HG02885 (cell line): ENCODE results near the gene ARID1B.

Source experiments
- ATAC-seq: cut with Tn5 transposase; IDR thresholded peaks from one replicate; pipeline ENCODE4 v1.9.1; 2021; ENCODE audit warnings: mild to moderate bottlenecking; ENCODE audit not compliant: unreplicated experiment, poor library complexity

The ARID1B gene

DNA sequence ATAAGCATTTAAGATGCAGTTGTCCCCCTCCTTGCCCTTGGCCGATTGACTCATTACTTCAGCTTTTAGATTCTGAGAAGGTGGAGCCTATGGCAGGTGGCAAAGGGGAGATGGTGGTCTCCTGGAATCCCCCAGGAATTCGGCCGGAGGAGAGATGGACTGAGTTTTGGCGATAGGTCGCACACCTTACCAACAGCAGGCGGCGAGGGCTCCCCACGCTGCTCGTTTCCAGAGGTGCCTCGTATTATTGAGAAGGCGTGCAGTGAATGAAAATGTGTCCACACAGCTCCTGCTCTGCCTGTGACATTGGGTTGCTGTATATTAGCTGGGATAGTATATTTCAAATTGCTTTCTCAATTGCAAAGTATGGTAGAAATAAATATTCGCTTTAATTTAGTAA, 224.5 kb downstream of the ARID1B start:
- ATAC-seq = no peak

DNA sequence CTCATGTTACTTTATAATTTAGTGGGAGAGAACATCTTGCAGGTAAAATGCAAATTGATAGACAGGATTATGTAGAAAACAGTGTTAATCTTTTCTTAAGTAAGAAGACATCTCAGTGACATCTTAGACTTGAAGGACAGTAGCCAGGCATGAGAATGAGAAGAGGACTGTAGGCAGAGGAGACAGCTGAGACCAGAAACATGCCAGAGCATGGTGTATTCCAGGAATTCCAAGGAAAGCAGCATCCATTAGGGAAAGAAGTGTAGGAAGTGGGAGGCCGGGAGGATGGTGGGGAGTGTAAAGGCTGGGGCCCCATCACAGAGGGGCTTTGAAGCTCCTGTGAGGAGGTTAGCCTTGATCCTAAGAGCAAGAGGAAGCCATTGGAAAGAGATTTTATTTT, 225.6 kb downstream of the ARID1B start:
- no peak for ATAC-seq

DNA sequence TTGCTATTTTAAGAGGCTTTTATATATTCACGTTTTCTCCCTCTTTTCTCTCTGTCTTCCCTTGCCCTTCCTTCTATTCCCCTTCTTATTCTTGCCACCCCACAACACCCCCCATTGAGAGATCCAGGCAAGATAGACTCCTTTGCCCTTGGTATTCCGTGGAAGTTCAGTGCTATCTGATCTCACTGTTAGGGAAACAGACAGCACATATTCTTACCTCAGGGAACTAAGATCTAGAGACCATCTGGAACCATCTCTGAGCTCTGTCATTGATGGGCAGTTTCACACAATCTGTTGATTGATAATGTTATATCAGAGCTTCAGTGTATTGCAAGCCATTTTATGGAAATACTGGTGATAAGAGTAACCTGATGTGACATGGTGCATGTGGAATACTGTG, 228.8 kb downstream of the ARID1B start:
- ATAC-seq = no peak

DNA sequence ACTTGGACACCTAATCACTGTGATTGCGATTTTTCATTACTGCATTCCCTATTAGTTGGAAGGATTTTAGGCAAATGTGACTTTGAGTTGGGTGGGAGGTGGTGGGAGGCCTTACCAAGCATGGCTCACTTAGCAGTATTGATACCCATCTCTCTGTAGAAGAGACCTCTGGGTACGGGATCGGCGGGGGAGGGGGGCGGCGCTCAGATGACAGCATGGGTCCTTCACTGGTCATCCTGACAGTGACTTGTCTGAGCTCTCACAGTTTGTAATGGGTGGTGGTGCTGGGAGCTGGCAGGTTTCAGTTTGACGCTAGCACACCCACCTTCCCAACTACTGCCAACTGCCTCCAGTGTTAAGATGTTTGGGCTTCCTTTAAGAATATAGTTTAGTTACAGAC, 231.4 kb downstream of the ARID1B start:
- no peak for ATAC-seq

DNA sequence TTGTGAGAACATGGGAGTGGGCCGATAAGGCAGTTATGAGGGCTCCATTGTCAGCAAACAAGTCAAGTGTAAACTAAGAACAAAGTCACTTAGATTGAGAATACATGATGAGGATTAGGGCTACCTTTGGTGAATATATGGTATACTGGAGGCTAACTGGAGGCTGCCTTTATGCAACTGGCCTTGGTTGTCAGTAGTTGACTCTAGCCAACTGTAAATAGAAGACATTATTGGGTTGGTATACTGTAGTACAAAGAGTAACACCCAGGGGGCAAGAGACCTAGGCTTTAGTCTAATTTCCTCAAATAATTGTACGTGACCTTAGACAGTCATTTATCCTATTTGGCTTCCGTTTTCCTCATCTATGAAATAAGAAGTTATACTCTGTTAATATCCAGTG, 235.2 kb downstream of the ARID1B start:
- ATAC-seq = no peak

DNA sequence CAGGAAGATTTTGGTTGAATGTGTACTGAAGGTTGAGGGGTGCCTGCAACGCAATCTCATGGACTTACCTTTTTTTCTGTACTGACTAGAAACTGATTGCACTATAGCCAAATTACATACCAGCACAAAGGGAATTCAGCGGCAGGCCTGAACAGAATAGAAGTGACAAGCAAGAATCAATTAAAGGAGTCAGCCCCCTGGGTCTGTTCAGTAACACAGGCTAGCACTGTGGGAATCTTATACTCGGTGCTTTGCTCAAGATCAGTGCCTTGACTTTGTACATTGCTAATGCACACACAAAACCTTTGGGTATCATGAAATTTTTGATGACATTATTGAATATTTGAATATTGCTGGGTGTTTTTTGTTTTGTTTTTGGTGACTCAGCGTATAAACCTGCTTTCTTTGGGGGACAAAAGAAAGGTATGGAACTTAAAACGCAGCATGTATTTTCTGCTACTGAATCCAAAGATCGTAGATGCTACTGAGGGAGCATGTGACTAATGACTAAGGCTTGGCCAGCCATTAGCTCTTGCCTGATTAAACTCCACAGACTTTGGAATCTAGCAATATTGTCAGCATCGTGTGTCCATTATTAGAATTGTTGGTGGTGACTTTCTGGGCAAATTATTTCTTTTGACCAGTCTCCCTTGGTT, 236.6 kb downstream of the ARID1B start:
- ATAC-seq = no peak

DNA sequence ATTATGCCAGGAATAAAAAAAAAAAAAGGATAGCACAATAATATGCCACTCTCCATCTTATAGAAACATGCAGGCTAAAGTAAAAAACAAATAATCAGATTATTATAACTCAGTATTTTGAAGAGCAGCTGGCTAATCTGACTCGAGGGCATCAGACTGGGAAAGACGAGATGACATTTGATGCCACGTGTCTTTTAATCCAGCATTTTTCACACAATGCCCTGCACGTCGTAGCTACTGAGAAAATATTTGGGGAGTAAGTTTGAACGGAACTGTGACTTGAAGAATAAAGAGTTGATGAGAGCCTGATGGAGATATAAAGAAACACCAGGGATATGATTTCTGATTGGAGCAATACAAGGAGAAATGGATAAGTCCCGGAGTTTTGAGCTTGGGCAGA, 237.7 kb downstream of the ARID1B start:
- no peak for ATAC-seq

DNA sequence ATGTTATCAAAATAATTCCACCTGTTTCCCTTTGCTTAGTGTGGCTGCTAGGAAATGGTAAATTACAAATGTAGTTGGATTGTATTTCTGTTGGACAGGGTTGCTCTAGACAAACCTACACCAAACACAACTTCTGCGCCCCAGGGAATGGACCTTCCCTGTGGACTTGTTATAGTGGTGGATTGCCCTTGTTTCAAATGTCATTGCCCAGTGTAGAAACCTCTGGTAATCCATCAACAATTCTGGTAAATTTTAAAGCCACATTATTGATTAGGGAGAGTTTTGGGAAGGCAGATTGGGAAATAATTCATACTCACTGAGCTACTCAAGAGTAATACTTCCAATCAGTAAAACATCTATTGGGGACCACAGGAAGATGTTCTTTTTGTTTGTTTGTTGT, 239.8 kb downstream of the ARID1B start:
- no peak for ATAC-seq

DNA sequence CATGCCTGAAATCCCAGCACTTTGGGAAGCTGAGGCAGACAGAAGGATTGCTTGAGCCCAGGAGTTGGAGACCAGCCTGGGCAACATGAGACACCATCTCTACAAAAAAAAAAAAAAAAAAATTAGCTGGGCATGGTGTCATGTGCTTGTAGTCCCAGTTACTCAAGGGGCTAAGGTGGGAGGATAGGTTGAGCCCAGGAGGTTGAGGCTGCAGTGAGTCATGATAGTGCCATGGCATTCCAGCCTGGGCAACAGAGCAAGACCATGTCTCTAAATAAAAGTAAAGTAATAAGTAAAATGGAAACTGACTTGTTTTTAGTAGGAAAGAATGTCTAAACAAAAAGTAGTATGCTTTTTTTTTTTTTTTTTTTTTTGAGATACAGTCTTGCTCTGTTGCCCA, 240.7 kb downstream of the ARID1B start:
- no peak for ATAC-seq

DNA sequence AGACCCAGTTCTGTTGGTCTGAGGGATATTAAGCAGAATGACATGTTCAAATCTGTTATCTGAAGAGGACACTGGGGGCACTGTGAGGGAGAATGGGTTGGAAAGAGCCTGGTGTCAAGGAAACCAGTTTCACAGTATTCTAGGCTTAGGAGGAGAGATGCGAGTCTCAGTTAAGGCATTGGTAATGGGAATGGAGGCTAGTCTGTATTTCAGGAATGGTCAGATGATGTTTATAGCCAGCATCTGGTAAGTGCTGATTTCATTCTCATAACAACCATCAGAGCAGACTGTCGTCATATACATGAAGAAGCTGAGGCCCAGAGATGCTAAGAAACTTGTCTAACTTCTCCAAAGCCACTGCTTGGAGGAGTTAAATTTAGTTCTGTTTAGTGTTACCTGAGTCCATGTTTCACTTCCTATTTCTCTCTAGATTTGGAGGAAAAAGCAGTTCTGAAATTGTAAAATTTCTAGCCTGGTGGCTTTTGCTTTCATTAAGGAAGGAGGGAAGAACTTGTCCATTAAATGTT, 242.0 kb downstream of the ARID1B start:
- no peak for ATAC-seq

DNA sequence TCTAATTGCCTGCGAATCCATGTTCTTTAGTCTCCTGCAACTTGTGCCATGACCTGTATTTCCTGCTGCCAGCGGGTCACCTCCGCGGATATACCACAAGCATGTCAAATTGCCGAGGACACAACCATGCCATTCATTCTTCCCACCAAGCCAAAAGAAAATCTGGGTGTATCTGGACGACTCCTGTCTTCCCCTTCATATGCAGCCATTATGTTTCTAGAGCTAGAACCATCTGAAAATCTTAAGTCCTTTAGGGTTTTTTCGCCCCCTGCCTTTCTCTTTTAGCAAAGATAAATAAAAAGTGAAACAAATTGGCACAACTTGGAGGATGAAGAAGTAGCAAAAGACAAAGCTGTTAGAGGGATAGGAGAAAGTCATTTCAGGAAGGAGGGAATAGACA, 242.6 kb downstream of the ARID1B start:
- ATAC-seq = no peak

DNA sequence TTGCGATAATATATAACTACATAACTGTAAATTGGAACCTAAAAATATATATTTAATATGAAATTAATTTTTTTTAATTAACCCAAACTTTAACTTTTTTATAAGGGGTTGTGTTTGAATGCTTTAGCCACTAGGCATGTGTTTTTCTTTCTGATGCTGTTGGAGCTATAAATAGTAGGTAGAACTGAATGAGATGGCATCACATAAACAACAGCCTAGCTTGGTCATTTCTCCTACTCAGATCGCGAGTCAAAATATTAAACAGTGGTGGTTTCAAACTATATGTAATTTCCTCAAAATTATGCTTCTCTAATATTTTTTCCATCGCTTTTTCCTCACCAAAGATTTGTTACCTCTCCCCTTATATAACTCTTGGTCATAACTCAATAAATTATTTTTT, 243.2 kb downstream of the ARID1B start:
- ATAC-seq = no peak

DNA sequence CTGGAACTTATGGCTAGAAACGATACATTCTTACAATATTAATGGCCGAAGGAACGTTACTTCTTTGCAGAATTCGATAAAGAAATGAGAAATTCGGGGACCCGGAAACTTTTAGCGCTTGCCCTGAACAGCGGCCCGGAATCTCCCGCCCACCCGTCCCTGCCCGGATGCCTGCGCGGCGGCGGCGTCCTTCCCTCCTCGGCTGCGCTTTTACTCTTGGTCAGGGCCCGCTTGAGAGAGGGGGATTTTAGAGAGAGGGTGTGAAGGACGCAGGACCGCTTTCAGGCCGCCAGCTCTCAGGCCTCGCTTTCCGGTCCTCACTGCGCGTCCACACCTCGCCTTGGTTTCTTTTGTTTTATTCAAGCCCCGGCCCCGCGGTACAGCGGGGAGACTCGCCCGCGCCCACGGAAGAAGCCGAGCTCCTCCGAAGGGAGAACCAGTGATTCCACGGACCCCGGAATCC, 243.7 kb downstream of the ARID1B start:
- peak; percentile 45 for ATAC-seq

DNA sequence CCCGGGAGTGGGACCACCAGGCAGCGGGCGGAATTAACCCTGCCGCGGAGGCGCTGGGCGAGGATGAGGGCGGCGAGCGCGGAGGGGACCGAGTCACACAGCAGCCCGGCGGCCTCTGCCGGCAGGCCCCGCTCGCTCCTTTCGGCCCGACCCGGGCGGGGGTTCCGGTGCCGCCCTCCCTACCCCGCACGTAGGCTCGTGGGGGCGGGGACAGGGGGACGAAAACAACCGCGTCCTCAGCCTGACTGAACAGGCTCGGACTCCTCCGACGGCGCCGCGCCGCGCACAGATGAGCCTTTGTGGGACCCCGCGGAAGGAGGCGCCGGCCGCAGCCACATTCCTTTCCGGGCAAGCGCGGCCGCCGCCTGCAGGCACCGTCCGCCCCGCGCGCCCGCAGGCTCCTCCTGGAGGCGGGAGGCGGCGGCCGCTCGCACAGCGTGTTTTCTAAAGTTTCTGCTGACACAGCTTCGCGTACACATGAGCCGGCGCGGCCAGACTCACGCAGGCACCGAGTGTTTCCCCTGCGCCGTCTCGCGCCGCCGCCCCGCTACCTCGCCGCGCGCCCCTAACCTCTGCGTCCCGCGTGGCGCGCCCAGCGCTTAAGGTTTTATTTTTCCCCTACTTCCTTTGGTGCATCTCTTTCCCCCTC, 244.3 kb downstream of the ARID1B start:
- peak; percentile 79 for ATAC-seq

DNA sequence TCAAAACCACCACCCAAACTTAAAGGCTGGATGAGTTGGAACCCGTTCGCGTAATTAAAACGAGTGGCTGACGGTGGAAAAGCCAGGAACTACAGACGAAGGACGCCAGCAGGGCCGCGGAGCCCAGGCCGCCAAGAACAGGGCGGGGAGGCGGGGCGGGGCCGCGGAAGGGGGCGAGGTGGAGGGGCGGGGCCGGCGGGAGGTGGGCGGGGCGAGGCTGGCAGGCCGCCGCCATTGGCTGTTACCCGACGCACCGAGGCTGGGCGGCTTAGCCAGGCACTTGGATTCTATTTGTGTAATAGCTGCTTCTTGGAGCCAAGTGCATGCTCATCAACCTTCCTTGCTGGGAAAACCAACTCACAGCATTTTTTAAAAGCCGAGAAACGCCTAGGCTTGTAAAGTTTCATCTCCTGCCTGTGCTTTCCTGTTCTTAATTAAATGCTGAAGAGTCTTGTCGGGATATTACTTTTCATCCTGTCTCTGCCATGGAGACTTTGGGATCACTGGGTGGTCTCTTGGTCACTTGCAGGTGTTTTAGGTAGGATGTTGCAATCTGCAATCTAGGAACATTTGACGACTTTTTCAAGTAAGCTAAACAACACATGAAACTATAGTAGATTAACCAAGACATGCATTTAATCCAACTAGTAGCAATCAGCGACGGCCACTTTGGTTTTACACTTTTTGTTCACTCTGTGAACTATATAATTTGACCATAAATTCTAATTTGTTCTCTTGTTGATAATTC, 245.0 kb downstream of the ARID1B start:
- ATAC-seq = peak; percentile 57

DNA sequence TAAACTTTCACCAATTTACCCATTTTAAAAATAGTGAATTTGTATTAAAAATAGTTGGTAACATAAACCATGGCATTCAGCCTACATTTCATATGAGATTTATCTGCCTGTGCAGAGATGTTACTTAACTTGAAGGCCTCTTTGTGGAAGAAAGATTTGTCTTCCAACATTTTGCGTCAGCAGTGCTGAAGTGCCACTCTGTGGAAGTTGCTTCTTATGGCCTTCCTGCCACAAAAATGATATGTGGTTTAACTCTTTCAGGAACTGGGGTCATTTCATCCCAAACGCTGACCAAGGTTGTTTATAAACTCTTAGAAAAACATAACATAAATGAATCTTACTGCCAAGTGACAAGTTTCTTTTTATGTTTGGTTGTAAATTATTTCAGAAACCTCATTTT, 246.8 kb downstream of the ARID1B start:
- ATAC-seq = no peak

DNA sequence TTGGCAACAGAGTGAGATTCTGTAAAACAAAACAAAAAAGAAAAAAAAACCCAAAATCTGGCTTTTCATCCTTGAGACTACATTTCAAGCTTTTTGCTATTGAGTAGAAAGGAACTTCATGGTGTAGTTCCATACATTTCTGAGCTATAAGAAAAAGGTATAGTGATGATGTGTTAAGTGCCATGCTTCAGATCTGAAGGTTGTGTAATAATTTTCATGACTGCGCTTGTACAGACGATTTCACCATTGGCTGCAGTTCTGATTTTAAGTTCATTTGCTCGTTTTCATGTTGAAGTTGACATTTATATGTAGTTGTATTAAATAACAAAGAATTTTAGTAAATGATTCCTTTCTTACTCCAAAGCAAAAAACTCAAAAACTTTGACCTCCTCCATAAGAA, 247.6 kb downstream of the ARID1B start:
- ATAC-seq = no peak

DNA sequence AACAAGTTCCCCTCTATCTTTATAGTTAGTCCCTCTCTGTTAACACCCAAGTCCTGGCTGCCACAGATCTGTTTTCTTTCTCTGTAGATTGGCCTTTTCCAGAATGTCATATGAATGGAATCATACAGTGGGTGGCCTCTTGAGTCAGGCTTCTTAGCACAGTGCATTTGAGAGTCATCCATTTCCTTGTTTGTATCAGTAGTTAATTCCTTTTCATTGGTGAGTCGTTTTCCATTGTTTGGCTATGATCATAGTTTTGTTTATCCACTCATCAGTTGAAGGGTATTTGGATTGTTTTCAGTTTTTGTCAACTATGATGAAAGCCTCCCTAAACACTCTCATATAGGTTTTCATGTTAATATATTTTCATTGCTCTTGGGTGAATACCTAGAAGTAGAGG, 248.3 kb downstream of the ARID1B start:
- ATAC-seq = no peak

DNA sequence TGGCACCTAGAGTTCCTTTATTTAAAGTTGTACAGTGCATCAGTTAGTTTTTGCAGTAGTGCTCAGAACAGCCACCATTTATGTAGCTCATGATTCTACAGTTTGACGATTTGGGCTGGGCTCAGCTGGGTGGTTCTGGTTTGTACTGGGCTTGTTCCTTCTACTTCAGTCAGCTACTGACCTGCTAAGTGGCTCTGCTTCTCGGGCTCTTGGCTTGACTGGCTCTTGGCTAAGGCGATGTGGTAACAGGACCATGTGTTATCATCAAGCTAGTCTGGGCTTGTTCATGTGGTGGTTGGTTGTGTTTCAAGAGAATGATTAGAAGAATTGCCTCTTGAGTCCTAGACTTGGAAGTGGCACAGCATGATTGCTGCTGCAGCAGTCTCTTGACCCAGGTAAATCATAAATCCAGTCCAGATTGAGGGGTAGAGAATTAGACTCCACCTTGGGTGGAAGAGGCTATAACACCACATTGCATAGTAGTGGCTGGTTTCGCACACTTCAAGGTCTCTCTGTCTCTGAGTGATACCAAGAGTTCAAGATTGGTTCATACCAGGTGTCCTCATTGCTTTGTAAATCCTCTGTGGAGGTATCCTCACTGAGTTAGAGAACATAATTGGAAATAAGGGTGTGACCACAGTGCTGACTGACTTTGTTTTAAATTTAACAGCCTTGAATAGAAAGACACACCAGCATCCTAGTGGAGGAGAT, 253.0 kb downstream of the ARID1B start:
- ATAC-seq = peak; percentile 87

DNA sequence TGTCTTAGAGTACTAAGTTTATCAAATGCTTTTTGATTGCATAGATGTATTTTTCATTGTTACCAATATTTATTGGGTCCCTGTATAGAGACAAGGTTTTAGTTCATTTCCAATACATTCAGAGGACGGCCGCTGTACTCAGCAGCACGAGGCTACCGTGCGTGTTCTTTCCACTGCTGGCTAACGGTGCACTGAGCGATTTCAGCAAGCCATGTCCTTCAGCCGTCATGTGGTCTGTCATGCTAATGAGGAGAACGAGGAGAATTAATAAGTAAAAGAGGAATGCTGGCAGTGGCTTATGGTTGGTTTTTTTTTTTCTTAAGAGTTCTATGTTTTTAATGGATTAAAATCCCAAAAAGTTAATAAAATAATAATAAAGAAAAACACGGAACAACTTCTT, 253.6 kb downstream of the ARID1B start:
- ATAC-seq = no peak

DNA sequence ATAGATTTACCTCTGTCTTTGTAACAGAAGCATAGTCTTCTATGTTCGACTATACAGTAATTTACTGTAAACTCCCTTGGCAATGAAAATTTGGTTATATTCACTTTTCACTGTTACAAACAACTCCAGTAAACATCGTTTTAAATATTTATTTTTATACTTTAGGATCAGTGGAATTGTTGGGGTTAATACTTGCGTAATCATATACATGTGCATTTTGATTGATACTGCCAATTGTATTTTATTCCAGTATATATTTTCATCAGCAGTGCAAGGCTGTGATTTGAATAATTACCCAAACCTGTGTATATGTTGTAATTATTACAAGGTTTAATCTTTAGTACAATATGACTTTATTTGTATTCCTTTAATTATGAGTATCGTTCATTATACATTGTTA, 255.7 kb downstream of the ARID1B start:
- ATAC-seq = no peak
